ENCODE results near the gene GRIK1. TPM values are rescaled to one million over a fixed set of nuclear protein-coding genes. Genes with fewer than 3 reads are reported as not detected.

The GRIK1 gene
- total and polyA plus RNA-seq, 12 donors, result not detected

GRCh38 chr21:29712818-29713217 lies 227.0 kb downstream of the GRIK1 start:
- peaks cover 0 to 25% (median 0%) of the 10 kb centered on the region in 11 donors for H3K9me3 ChIP-seq
- 20 to 40% methylated on average over 2 of the region's 2 CpGs for WGBS, 2 donors
- no peak overlapping the region for H3K4me3 ChIP-seq
- H3K27me3 ChIP-seq, result no peaks in the 10 kb centered on the region
- intact Hi-C loops (cut with DNase I), result no loop called here
- H3K27ac ChIP-seq, result no peak overlapping the region
- no peak for TF ChIP-seq CTCF (IDR thresholded peaks at IDR 0.05)
- no peak for ATAC-seq
- no peaks in the 10 kb centered on the region for H3K36me3 ChIP-seq
- no peak for DNase-seq
- no peaks in the 10 kb centered on the region for H3K4me1 ChIP-seq

- H3K9me3 ChIP-seq, result peaks cover 0 to 10% (median 0%) of the 10 kb centered on the region in 11 donors
- intact Hi-C loops (cut with DNase I), result no loop called here
- TF ChIP-seq CTCF (IDR thresholded peaks at IDR 0.05), result no peak
- DNase-seq (no peak), ATAC-seq (no peak)
- H3K27ac ChIP-seq, result no peak overlapping the region
- H3K4me3 ChIP-seq, result no peak overlapping the region
- H3K4me1 ChIP-seq, result no peaks in the 10 kb centered on the region
- H3K27me3 ChIP-seq, result no peaks in the 10 kb centered on the region
- no peaks in the 10 kb centered on the region for H3K36me3 ChIP-seq
Observed at GRCh38 chr21:29711236-29711635, 228.6 kb downstream of the GRIK1 start.

GRCh38 chr21:29710498-29710897 lies 229.3 kb downstream of the GRIK1 start:
- ATAC-seq (no peak), DNase-seq (no peak)
- peaks cover 0 to 4% (median 0%) of the 10 kb centered on the region in 11 donors for H3K9me3 ChIP-seq
- TF ChIP-seq CTCF (IDR thresholded peaks at IDR 0.05), result no peak
- H3K27me3 ChIP-seq, result no peaks in the 10 kb centered on the region
- WGBS, 2 donors, result 72 to 77% methylated on average over 3 of the region's 3 CpGs
- intact Hi-C loops (cut with DNase I), result no loop called here
- no peaks in the 10 kb centered on the region for H3K36me3 ChIP-seq
- no peak overlapping the region for H3K4me3 ChIP-seq
- no peak overlapping the region for H3K27ac ChIP-seq
- H3K4me1 ChIP-seq, result no peaks in the 10 kb centered on the region

- DNase-seq (no peak), ATAC-seq (no peak)
- WGBS, 2 donors, result 46 to 60% methylated on average over 4 of the region's 4 CpGs
- intact Hi-C loops (cut with DNase I), result no loop called here
- no peaks in the 10 kb centered on the region for H3K4me1 ChIP-seq
- no peak overlapping the region for H3K27ac ChIP-seq
- no peak overlapping the region for H3K4me3 ChIP-seq
- TF ChIP-seq CTCF (IDR thresholded peaks at IDR 0.05), result no peak
- H3K27me3 ChIP-seq, result no peaks in the 10 kb centered on the region
- H3K36me3 ChIP-seq, result no peaks in the 10 kb centered on the region
- H3K9me3 ChIP-seq, result no peaks in the 10 kb centered on the region
Observed at GRCh38 chr21:29708401-29708800, 231.4 kb downstream of the GRIK1 start.

GRCh38 chr21:29704719-29705118 lies 235.1 kb downstream of the GRIK1 start:
- Histone ChIP-seq H3K4me1 (no peaks in the 10 kb centered on the region), H3K27ac (no peak overlapping the region), H3K27me3 (no peaks in the 10 kb centered on the region), H3K36me3 (no peaks in the 10 kb centered on the region), H3K4me3 (no peak overlapping the region), H3K9me3 (peaks cover 0 to 3% (median 0%) of the 10 kb centered on the region in 11 donors)
- 54 to 62% methylated on average over 1 of the region's 1 CpG for WGBS, 2 donors
- ATAC-seq, result no peak
- no peak for DNase-seq
- no peak for TF ChIP-seq CTCF (IDR thresholded peaks at IDR 0.05)
- intact Hi-C loops (cut with DNase I), result no loop called here

Data from heart right ventricle (tissue), 16 donors.